Body of pancreas (tissue), 4 donors: ENCODE results near the gene C2CD4D.

ENCODE experiments used
- CTCF ChIP-seq, 7 experiments: fragments of 450-650 bp in 4 of 7; fragments of 200-600 bp in 3 of 7; sonication (generic) in 3 of 7; IDR thresholded peaks; one replicate each; pipeline ENCODE4 v1.5.1; 2016 to 2019; ENCODE audit warnings: antibody characterized with exemption in 7 of 7
- POLR2A ChIP-seq, 3 donors: fragments of 450-650 bp; IDR thresholded peaks; one replicate each; pipeline ENCODE4 v1.6.1; 2016; ENCODE audit warnings: antibody characterized with exemption in 3 of 3, mild to moderate bottlenecking in 2 of 3

DNA sequence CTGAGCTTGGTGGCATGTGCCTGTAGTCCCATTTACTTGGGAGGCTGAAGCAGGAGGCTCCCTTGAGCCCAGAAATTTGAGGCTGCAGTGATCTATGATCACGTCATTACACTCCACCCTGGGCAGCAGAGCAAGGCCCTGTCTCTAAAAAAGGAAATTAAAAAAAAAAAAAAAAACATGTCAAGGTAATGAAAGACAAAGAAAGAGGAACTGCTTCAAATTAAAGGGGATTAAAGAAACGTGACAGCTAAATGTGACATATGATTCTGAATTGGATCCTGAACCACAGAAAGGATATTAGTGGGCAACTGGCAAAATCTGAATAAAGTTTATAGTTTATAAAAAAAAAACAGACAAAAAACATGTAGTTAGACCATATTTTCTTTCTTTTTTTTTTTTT lies 3.8 kb upstream of the C2CD4D start:
- no peak for TF ChIP-seq CTCF (IDR thresholded peaks at IDR 0.05)
- no peak for TF ChIP-seq POLR2A (IDR thresholded peaks at IDR 0.05)
